GM20000 (cell line): ENCODE measurements around the gene RNU6-7.

Experiments used
- DNase-seq: peaks from one replicate; pipeline ENCODE4 v3.0.0; 2012; ENCODE audit warnings: low spot score
- TF ChIP-seq, protein P1 (sequence below): IDR thresholded peaks from 2 replicates; pipeline ENCODE4 v1.5.1; 2012; ENCODE audit warnings: mild to moderate bottlenecking, control low read depth; ENCODE audit errors: extremely low read depth, missing control alignments

RNU6-7 gene

DNA sequence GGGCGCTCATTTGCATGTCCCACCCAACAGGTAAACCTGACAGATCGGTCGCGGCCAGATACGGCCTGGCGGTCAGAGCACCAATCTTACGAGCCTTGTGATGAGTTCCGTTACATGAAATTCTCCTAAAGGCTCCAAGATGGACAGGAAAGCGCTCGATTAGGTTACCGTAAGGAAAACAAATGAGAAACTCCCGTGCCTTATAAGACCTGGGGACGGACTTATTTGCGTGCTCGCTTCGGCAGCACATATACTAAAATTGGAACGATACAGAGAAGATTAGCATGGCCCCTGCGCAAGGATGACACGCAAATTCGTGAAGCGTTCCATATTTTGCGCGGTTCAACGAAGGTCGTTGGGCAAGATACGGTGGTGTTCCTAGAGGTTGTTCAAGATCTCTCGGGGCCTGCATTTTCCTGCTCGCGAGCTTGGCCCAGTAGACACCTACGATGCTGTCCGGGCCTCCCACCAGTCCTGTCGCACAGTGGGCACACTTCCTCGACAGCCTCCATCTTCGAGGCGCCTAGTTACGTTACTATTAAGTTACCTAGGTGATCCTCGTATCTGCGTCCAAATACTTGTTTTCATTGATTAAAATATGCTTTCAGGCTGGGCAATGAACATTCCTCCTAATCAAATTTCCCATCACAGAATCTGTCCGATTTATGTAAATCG lies at the start of gene RNU6-7:
Gene RNU6-7 (plus strand): TSS at position 230 of the 675 bp plus-strand sequence.
- DNase-seq = no peak
- TF ChIP-seq, protein P1, sequence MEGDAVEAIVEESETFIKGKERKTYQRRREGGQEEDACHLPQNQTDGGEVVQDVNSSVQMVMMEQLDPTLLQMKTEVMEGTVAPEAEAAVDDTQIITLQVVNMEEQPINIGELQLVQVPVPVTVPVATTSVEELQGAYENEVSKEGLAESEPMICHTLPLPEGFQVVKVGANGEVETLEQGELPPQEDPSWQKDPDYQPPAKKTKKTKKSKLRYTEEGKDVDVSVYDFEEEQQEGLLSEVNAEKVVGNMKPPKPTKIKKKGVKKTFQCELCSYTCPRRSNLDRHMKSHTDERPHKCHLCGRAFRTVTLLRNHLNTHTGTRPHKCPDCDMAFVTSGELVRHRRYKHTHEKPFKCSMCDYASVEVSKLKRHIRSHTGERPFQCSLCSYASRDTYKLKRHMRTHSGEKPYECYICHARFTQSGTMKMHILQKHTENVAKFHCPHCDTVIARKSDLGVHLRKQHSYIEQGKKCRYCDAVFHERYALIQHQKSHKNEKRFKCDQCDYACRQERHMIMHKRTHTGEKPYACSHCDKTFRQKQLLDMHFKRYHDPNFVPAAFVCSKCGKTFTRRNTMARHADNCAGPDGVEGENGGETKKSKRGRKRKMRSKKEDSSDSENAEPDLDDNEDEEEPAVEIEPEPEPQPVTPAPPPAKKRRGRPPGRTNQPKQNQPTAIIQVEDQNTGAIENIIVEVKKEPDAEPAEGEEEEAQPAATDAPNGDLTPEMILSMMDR = no peak

DNA sequence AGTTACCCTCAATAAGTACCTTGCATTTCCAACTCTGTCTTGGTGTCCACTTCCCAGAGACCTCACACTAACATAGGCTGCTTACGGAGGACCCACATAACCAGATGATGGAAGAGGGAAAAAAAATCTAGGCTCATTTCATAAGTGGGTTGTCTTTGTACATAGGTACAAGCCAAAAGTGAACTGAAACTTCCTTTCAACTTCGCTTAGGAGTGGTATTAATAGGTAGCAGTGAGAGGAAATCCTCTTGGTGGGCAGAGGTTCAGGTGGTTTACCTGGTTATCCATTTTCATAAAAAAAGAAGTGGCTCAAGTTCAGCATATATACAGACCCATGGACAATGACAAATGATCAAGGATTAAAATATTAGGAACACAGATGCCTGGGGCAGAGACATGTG lies 35.8 kb upstream of the RNU6-7 start:
- TF ChIP-seq, protein P1 = no peak
- DNase-seq = no peak

DNA sequence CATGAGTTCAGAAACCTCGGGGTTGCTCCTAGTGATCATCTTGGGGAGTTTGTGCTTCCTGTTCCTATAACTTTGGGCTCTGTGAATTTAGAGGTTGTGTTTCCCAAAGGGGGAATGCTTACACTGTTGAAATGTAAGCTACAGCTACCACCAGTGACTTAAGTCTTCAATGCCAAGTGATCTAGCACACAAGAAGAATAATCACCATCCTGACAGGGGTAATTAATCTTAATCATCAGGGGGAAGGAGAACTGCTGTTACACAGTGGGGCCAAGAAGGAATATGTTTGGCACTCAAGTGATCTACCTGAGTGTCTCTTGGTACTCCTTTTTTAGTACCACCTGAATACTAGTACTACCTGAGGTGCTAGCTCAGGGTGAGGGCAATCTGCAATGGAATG lies 34.9 kb upstream of the RNU6-7 start:
- TF ChIP-seq, protein P1 = no peak
- no peak for DNase-seq

DNA sequence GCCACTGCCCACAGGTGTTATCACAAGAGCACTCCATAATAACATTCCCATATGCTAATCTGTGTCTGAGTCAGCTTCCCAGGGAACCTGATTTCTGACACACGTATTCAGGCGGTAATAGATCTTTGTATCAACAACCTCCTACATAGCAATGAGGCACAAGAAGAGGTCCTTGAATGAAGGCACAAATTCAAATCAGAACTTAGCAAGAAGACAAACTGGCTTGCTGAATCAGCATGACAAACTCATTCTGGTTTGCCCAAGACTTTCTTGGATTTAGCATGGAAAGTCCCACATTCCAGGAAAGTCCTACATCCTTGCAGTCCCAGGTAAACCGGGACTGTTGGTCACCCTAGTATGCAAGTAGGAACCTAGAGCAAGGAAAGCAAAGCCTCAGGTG lies 33.9 kb upstream of the RNU6-7 start:
- no peak for DNase-seq
- TF ChIP-seq, protein P1 = no peak

DNA sequence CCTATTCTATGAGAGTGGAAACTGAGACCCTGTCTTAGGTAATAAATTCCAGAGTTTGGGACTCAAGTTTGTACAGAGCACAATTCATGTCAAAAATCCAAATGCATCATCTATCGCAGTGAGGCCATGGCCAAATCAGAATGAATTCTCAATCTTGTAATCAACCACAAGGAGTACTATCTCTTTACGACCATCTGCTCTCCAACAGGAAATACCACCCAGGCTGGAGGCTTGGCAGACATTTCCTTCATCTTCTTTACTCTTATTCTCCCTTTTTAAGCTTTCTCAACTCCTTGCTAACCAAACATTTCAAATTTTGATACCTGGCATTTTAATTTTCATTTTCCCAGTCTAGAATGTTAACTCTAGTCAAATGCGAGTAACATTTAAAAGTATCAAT lies 32.7 kb upstream of the RNU6-7 start:
- DNase-seq = no peak
- TF ChIP-seq, protein P1 = no peak

DNA sequence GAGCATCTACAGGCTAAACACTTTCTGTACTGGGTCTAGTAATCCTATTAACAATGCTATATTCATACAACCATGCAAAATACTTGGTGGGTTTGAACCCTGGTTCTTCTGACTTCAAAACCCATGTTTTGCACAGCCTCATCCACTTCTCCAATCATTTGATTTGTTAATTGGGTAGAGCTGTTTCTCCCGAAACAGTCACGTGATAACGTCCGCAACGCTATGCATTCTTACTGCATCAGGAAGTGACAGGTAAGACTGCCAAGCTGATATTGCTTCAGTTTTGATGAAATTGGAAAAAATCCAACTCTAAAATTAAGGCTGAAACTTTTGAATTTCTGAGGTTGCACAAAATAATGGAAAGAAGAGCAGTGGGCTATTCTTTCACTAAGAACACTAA lies 30.4 kb upstream of the RNU6-7 start:
- TF ChIP-seq, protein P1 = no peak
- no peak for DNase-seq

DNA sequence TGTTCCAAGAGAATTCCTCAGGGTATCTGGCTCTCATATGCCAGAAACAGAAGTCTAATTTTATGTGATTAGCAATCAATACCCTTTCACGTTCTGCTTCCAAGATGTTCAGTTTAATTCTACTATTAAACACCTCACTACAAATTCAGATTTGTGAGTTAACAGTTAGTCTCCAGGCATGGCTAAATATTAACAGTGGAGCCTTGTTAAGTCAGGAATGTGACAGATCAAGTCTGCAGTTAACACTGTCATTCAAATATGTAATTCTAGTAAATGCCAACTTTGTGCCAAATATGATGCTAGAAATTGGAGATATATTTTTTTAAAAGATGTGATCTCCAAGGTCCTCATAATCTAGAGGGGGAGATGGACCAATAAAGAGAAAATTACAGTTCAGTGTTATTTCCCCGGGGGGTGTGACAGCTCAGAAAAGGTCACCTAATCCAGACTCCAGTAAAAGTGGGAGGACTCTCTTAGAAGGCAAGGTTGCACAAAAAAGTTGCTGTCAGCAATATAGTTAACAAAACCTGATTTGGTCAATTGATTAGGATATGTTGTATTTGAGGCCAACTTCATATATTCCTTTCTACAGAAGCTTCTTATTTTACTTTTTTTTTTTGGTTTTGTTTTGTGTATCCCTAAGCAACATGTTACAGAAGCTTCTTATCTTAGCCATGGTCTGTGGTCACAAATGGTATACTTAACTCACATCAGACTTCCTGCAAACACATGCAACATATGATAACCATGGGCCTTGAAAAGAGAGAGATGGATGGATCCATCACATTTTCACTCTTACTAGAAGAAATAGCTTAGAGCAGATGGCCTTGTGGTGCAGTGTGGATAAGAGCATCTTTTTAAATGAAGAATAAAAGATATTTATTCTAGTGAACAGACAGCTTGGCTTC lies 18.4 kb upstream of the RNU6-7 start:
- DNase-seq = no peak
- TF ChIP-seq, protein P1 = no peak
